T-cell (primary cell): ENCODE data around the gene PFN2. TPM values are rescaled to one million over a fixed set of nuclear protein-coding genes. Genes with fewer than 3 reads are reported as not detected.

Experiments used
- ATAC-seq, 4 experiments: fragments of 200-7000 bp in 3 of 4; fragments of 150-1000 bp in 1 of 4; cut with Tn5 transposase; replicated peaks in 1 of 4; 1 replicate in 3 of 4; 2 replicates in 1 of 4; pipeline ENCODE4 v1.10.0; 2021; ENCODE audit warnings: moderate library complexity in 3 of 4, mild to moderate bottlenecking in 2 of 4, moderate number of reproducible peaks in 1 of 4
- CTCF ChIA-PET, 2 donors: fragments of 300-600 bp; sonication (Branson Sonifier 250); formaldehyde crosslinking; loops; one replicate each; lab custom pipeline; 2022; ENCODE audit warnings: antibody characterized with exemption in 2 of 2; lab: Charles Lee
- POLR2A ChIA-PET, 2 donors: fragments of 300-600 bp; sonication (Branson Sonifier 250); formaldehyde crosslinking; loops; one replicate each; lab custom pipeline; 2022; ENCODE audit warnings: antibody characterized with exemption in 2 of 2; lab: Charles Lee
- DNase-seq, 35 experiments: peaks; one replicate each; pipeline versions ENCODE4 v3.0.0 to v3.0.0-alpha.2; 2013 to 2023
- H3K27ac ChIP-seq: one replicate; pipeline ENCODE4 v1.5.1; 2013; ENCODE audit warnings: low read length
- H3K27me3 ChIP-seq, 2 experiments: replicated peaks in 1 of 2; 1 replicate in 1 of 2; 2 replicates in 1 of 2; pipeline versions ENCODE4 v1.6.1 to v1.7.0; 2013; ENCODE audit warnings: low read length in 1 of 2, mixed read lengths in 1 of 2; ENCODE audit not compliant: control insufficient read depth in 2 of 2, insufficient read depth in 2 of 2; ENCODE audit errors: extremely low read depth in 1 of 2
- H3K36me3 ChIP-seq, 2 donors: 1 replicate in 1 of 2; 2 replicates in 1 of 2; pipeline versions ENCODE4 v1.6.1 to v1.7.0; 2013; ENCODE audit warnings: low read length in 1 of 2; ENCODE audit not compliant: control insufficient read depth in 2 of 2, insufficient read depth in 1 of 2; ENCODE audit errors: extremely low read depth in 1 of 2
- H3K4me1 ChIP-seq, 2 experiments: 1 replicate in 1 of 2; 2 replicates in 1 of 2; pipeline versions ENCODE4 v1.6.1 to v1.7.0; 2013; ENCODE audit warnings: low read length in 2 of 2, mixed read lengths in 1 of 2; ENCODE audit not compliant: insufficient read depth in 2 of 2, control insufficient read depth in 1 of 2; ENCODE audit errors: extremely low read depth in 1 of 2
- H3K4me3 ChIP-seq, 2 donors: 1 replicate in 1 of 2; 2 replicates in 1 of 2; pipeline versions ENCODE4 v1.5.1 to v1.7.0; 2013; ENCODE audit warnings: mild to moderate bottlenecking in 2 of 2, low read length in 1 of 2, moderate library complexity in 1 of 2; ENCODE audit not compliant: control insufficient read depth in 1 of 2; ENCODE audit errors: extremely low read depth in 1 of 2
- H3K9me3 ChIP-seq: 2 replicates; pipeline ENCODE4 v1.7.0; 2013
- H3K27ac Mint-ChIP-seq, 2 donors: one replicate each; pipeline ENCODE4 v1.8.0; 2020 to 2021; ENCODE audit warnings: mild to moderate bottlenecking in 2 of 2, mixed read lengths in 2 of 2
- H3K27me3 Mint-ChIP-seq, 2 donors: one replicate each; pipeline ENCODE4 v1.8.0; 2021 to 2022; ENCODE audit warnings: mixed read lengths in 2 of 2
- H3K36me3 Mint-ChIP-seq: one replicate; pipeline ENCODE4 v1.8.0; 2021; ENCODE audit warnings: mixed read lengths
- H3K4me1 Mint-ChIP-seq, 3 donors: one replicate each; pipeline ENCODE4 v1.8.0; 2020 to 2022; ENCODE audit warnings: mixed read lengths in 3 of 3, mild to moderate bottlenecking in 1 of 3
- H3K4me3 Mint-ChIP-seq, 3 donors: one replicate each; pipeline ENCODE4 v1.8.0; 2020 to 2022; ENCODE audit warnings: mild to moderate bottlenecking in 3 of 3, mixed read lengths in 3 of 3, moderate library complexity in 3 of 3
- H3K9me3 Mint-ChIP-seq, 3 donors: one replicate each; pipeline ENCODE4 v1.8.0; 2020 to 2022; ENCODE audit warnings: mixed read lengths in 3 of 3
- WGBS: methylation state at CpG from one replicate; pipeline ENCODE4 v1.1.5; 2013; ENCODE audit warnings: missing lambda C conversion rate; ENCODE audit not compliant: insufficient coverage; 5-methylcytosine and 5-hydroxymethylcytosine counted together
- total RNA-seq, 35 experiments: library from RNA in 6 of 35; stranded (reverse) in 6 of 35; fragments of 120-200 nt in 1 of 35; gene quantifications; one replicate each; pipeline versions ENCODE4 v1.2.1 to v1.2.4 and lab custom pipeline; 2013 to 2026

Gene PFN2
- total RNA-seq, 5 donors from 2014 or later (not counting 1 experiment from before 2014, with no cell fraction given) = 7.4 to 12.9 (median 9.4) TPM

DNA sequence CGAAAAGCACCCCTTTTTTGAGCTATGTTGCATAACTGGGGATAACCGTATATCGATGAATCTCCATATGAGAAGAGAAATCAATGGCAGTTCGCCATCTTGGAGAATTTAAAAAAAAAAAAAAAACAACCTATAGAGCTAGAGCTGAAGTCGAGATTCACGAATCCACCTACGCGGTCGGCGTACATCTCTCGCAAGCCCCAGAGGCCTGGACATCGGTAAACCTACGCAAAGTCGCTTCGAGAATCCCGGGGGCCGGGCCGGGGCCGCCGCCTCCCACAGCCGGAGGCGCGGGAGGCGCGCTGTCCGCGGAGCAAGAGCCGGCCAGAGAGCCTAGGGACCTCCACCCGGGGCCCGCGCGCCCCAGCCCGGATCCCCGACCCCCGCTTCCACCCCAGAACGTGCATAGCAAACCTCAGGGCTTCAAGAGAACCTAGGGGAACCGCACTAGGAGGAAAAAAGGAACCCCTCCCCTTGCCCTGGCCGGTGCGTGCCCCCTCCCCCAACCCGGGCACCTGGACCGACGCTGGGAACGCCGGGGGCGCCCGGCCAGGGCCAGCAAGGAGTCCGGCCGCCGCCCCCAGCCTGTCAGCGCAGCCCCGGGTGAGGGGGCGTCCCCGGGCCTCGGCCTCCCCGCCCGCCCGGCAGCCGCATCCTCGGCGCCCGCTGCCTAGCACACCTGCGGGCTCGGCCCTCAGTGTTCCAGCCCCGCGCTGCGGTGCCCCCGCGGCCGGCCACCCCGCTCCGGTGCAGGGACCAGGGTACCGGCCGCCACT is 567 bp downstream of the PFN2 start:
- Mint-ChIP-seq H3K27ac (peak overlapping the region; percentile 7 to 12), H3K9me3 (no peaks in the 10 kb centered on the region), H3K4me3 (peak overlapping the region; percentile 85 to 95 (median 90)), H3K36me3 (no peaks in the 10 kb centered on the region), H3K27me3 (peaks cover 16% of the 10 kb centered on the region in 2 donors), H3K4me1 (peaks cover 21 to 25% (median 24%) of the 10 kb centered on the region in 3 donors)
- DNase-seq = peak; percentile 50 to 88 (median 74)
- no peaks in the 10 kb centered on the region for H3K9me3 ChIP-seq
- ChIA-PET CTCF (interaction anchor here (0.6 to 2.1 kb wide), 11 partner anchors 12 to 904 kb away, joined by 3 to 11 read pairs (median 4); partner anchors contain the start of gene SIAH2 (in 1 of the 2)), POLR2A (interaction anchor here in 1 of 2 donors (0.6 to 0.7 kb wide), 2 partner anchors 213 to 479 kb away, joined by 3 to 4 read pairs; no protein-coding TSS in a partner anchor)
- ATAC-seq = peak; percentile 57 to 63 (median 62)
- under 1% methylated on average over 58 of the region's 73 CpGs for WGBS
- no peaks in the 10 kb centered on the region for H3K36me3 ChIP-seq
- peaks cover 4 to 10% of the 10 kb centered on the region in 2 experiments for H3K4me1 ChIP-seq
- peaks cover 5 to 10% of the 10 kb centered on the region in 2 experiments for H3K27me3 ChIP-seq
- H3K4me3 ChIP-seq = peak overlapping the region; percentile 63 to 77
- no peak overlapping the region for H3K27ac ChIP-seq

DNA sequence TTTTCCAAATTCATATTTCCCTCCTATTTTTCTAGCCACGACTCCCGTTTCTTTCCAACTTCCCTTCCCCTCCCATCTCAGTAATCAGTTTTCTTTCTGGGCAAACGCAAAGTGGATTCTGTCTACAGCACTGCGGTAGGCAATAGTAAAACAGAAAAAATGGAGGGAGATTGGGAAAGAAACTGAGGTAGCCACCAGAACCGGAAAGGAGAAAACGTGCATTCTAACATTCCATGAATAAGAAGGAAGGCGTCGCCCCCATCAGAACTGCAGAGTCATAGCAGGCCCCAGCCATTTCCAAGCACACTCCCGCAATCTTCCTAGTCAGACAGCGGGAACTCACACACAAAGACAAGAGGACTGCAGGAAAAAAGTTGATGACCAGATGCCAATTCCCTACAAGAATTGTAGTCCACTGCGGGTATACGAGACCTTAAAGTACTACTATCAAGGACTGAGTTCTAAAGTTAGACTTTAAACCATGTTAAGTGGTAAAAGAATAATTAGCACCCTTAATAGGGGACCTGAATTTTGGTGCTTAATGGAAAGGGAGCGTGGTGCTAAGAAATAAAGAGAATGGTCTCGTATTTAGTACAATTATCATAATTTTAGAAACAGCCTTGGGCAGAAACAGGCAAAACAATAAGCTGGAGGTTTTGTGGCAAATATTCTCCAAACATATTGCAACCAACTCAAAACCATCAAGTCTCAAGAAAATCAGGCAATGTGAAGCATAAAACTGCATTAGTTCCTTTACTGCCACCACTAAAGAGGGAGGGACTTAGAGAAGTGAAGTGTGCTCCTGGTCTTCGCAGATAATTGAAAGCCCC is 1.4 kb downstream of the PFN2 start:
- ChIA-PET POLR2A (interaction anchor here in 1 of 2 donors (0.7 kb wide), 1 partner anchor 214 kb away, joined by 4 read pairs; no protein-coding TSS in a partner anchor), CTCF (interaction anchor here (0.6 to 2.1 kb wide), 8 partner anchors 11 to 905 kb away, joined by 3 to 11 read pairs (median 5); partner anchors contain the start of gene SIAH2 (in 1 of the 2))
- no peak overlapping the region for H3K27ac Mint-ChIP-seq

DNA sequence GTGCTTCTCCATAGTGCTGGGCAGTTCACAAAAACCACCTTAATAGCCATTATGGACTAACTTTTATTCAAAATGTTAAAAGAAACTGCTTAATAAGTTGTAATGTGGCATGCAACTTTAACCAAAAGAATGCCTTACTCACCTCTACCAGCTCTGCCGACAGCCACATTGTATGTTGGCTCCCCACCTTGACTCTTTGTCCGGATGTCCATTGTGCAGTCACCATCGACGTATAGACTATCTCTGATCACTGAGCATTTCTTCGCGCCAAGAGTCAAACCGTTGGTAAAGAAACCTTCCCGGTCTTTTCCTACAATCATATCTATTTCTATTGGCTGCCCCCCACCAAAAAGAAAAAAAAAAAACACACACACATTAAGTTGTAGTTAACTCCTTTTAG is 2.5 kb downstream of the PFN2 start:
- no peak overlapping the region for H3K4me3 Mint-ChIP-seq
- no peaks in the 10 kb centered on the region for H3K36me3 Mint-ChIP-seq
- Histone ChIP-seq H3K9me3 (no peaks in the 10 kb centered on the region), H3K27me3 (peaks cover 5 to 6% of the 10 kb centered on the region in 2 experiments), H3K4me3 (no peak overlapping the region), H3K27ac (no peak overlapping the region), H3K36me3 (no peaks in the 10 kb centered on the region), H3K4me1 (peaks cover 4 to 10% of the 10 kb centered on the region in 2 experiments)
- no peak for DNase-seq
- no peak overlapping the region for H3K27ac Mint-ChIP-seq
- H3K9me3 Mint-ChIP-seq = no peaks in the 10 kb centered on the region
- peaks cover 10 to 12% of the 10 kb centered on the region in 2 donors for H3K27me3 Mint-ChIP-seq
- ChIA-PET CTCF (interaction anchor here (1.1 to 4.3 kb wide), 4 partner anchors 208 to 252 kb away, joined by 5 to 36 read pairs (median 11); no protein-coding TSS in a partner anchor), POLR2A (no interaction called here)
- WGBS = 88% methylated on average over 4 of the region's 8 CpGs
- H3K4me1 Mint-ChIP-seq = peaks cover 21 to 25% (median 24%) of the 10 kb centered on the region in 3 donors
- ATAC-seq = no peak

More for the DNA sequence above, 1.4 kb downstream of the PFN2 start:
- DNase-seq (no peak), ATAC-seq (no peak)
- Histone ChIP-seq H3K27ac (no peak overlapping the region), H3K4me3 (peak overlapping the region; percentile 63 to 77), H3K36me3 (no peaks in the 10 kb centered on the region), H3K4me1 (peaks cover 4 to 10% of the 10 kb centered on the region in 2 experiments), H3K9me3 (no peaks in the 10 kb centered on the region), H3K27me3 (peaks cover 5 to 7% of the 10 kb centered on the region in 2 experiments)
- H3K27me3 Mint-ChIP-seq = peaks cover 16% of the 10 kb centered on the region in 2 donors
- no peaks in the 10 kb centered on the region for H3K36me3 Mint-ChIP-seq
- no peaks in the 10 kb centered on the region for H3K9me3 Mint-ChIP-seq
- peak overlapping the region; percentile 83 to 95 (median 90) for H3K4me3 Mint-ChIP-seq
- 100% methylated on average over 4 of the region's 15 CpGs for WGBS
- peaks cover 21 to 25% (median 24%) of the 10 kb centered on the region in 3 donors for H3K4me1 Mint-ChIP-seq

DNA sequence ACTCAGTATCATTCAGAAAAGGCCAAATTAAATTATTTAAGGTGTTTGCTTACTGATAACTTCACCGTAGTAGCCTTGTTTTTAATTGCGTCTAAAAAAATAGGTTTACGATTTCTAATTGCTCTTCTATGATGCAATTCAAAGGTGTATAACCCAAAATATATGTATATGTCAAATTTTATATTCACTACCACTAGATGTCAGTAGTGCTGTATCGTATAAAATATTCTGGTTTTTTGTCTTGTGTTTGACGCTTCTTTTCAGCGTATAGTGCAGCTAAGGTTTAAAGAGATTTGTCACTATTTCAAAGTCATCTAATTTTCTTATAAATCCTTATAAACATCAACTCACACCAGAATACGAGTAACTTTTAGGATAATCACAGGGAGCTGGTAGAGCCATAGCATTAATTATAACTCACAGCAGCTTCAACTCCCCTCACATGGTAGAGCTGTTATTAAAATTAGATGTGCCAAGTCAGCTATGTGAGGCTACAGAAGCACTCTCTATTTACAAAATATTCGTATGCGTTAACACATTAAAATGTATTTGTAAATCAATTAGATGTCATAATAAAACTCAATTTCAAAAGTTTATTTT is 3.5 kb downstream of the PFN2 start:
- Histone ChIP-seq H3K4me1 (peaks cover 4 to 10% of the 10 kb centered on the region in 2 experiments), H3K27me3 (peaks cover 5 to 6% of the 10 kb centered on the region in 2 experiments), H3K27ac (no peak overlapping the region), H3K4me3 (no peak overlapping the region), H3K9me3 (no peaks in the 10 kb centered on the region), H3K36me3 (no peaks in the 10 kb centered on the region)
- peak in 1 of 35 experiments; percentile 69 for DNase-seq
- Mint-ChIP-seq H3K4me1 (peaks cover 19 to 25% (median 22%) of the 10 kb centered on the region in 3 donors), H3K27ac (no peak overlapping the region), H3K4me3 (no peak overlapping the region), H3K9me3 (no peaks in the 10 kb centered on the region), H3K27me3 (peaks cover 8 to 9% of the 10 kb centered on the region in 2 donors), H3K36me3 (no peaks in the 10 kb centered on the region)
- CTCF ChIA-PET = interaction anchor here (0.5 to 4.3 kb wide), 20 partner anchors 9 to 579 kb away, joined by 3 to 36 read pairs (median 4); partner anchors contain the start of genes EIF2A (in 1 of the 2) and SERP1 (in 1 of the 2)
- no peak for ATAC-seq
- POLR2A ChIA-PET = no interaction called here
- no CpG with 5 or more reads among the region's 9 CpGs for WGBS

DNA sequence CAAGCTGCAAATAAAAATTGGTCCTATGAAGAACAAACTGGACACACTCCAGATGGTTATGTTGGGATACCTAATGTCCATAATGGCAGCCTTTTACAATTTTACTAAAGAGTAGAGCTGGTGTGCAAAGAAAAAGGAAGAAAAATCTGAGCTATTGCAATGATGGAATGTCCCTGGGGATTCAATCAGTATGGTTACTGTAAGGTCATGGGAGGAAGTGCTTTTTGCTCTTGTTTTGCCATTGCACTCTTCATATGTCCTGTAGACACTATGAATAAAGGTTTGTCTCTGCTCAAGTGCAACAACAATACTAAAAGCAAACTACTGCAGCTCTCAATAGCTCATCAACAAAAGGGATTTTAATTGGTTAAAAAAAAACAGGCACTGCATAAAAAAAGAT is 5.4 kb downstream of the PFN2 start:
- peaks cover 12 to 17% (median 13%) of the 10 kb centered on the region in 3 donors for H3K4me1 Mint-ChIP-seq
- ChIA-PET CTCF (interaction anchor here (0.5 to 4.3 kb wide), 6 partner anchors 9 to 257 kb away, joined by 3 to 36 read pairs (median 4); partner anchors contain the start of gene ANKUB1 (in 1 of the 2)), POLR2A (no interaction called here)
- H3K36me3 ChIP-seq = no peaks in the 10 kb centered on the region
- no peaks in the 10 kb centered on the region for H3K9me3 Mint-ChIP-seq
- no peak overlapping the region for H3K27ac ChIP-seq
- peaks cover 0 to 5% of the 10 kb centered on the region in 2 experiments for H3K4me1 ChIP-seq
- no peaks in the 10 kb centered on the region for H3K27me3 ChIP-seq
- H3K36me3 Mint-ChIP-seq = peaks cover 4% of the 10 kb centered on the region
- H3K4me3 ChIP-seq = no peak overlapping the region
- no peak for ATAC-seq
- no peak for DNase-seq
- H3K4me3 Mint-ChIP-seq = no peak overlapping the region
- no peak overlapping the region for H3K27ac Mint-ChIP-seq
- no peaks in the 10 kb centered on the region for H3K9me3 ChIP-seq
- H3K27me3 Mint-ChIP-seq = no peaks in the 10 kb centered on the region
